GM12801 (cell line): ENCODE results near the gene DGUOK.

Experiments
- CTCF ChIP-seq: IDR thresholded peaks from one replicate; pipeline ENCODE4 v1.5.1; 2011; ENCODE audit warnings: control low read depth; ENCODE audit not compliant: insufficient read length; ENCODE audit errors: extremely low read depth

DGUOK gene

GRCh38 chr2:74005786-74006185, 79.1 kb downstream of the DGUOK start:
- TF ChIP-seq CTCF = no peak

- TF ChIP-seq CTCF = no peak
Measured at GRCh38 chr2:74006459-74006858, 79.8 kb downstream of the DGUOK start.

GRCh38 chr2:74007121-74007520, 80.4 kb downstream of the DGUOK start:
- no peak for TF ChIP-seq CTCF

GRCh38 chr2:74007711-74008110, 81.0 kb downstream of the DGUOK start:
- no peak for TF ChIP-seq CTCF
